CD8-positive, alpha-beta memory T cell (primary cell): Measurements from ENCODE around the gene MTRF1. TPM values are rescaled to one million over a fixed set of nuclear protein-coding genes. Genes with fewer than 3 reads are reported as not detected.

Source experiments
- CTCF ChIA-PET: fragments of 350-600 bp; sonication (Branson Sonifier 250); formaldehyde crosslinking; loops from one replicate; lab custom pipeline; 2021; ENCODE audit warnings: antibody characterized with exemption; lab: Charles Lee
- POLR2A ChIA-PET: fragments of 350-600 bp; sonication (Branson Sonifier 250); formaldehyde crosslinking; loops from one replicate; lab custom pipeline; 2021; ENCODE audit warnings: antibody characterized with exemption; lab: Charles Lee
- DNase-seq, 5 donors: peaks; one replicate each; pipeline versions ENCODE4 v3.0.0 to v3.0.0-alpha.2; 2020 to 2022; ENCODE audit warnings: mixed read lengths in 1 of 5
- H3K27ac ChIP-seq: one replicate; pipeline ENCODE4 v1.7.0; 2013; ENCODE audit warnings: low read depth, mild to moderate bottlenecking, low read length, moderate library complexity
- H3K27me3 ChIP-seq: 2 replicates; pipeline ENCODE4 v1.7.0; 2013; ENCODE audit warnings: low read length, mild to moderate bottlenecking; ENCODE audit not compliant: insufficient read depth, poor library complexity, severe bottlenecking
- H3K36me3 ChIP-seq: 2 replicates; pipeline ENCODE4 v1.7.0; 2013; ENCODE audit warnings: mild to moderate bottlenecking, low read length, moderate library complexity; ENCODE audit not compliant: insufficient read depth
- H3K4me1 ChIP-seq: 2 replicates; pipeline ENCODE4 v1.7.0; 2013; ENCODE audit warnings: mild to moderate bottlenecking, low read length, moderate library complexity; ENCODE audit not compliant: insufficient read depth
- H3K4me3 ChIP-seq: 2 replicates; pipeline ENCODE4 v1.7.0; 2013; ENCODE audit warnings: mild to moderate bottlenecking, low read length
- H3K9me3 ChIP-seq: 2 replicates; pipeline ENCODE4 v1.7.0; 2013; ENCODE audit warnings: mild to moderate bottlenecking, low read length
- H3K27ac Mint-ChIP-seq, 8 donors: one replicate each; pipeline ENCODE4 v1.8.0; 2020 to 2021; ENCODE audit warnings: mixed read lengths in 8 of 8, mild to moderate bottlenecking in 6 of 8, inconsistent platforms in 3 of 8, moderate library complexity in 3 of 8
- H3K27me3 Mint-ChIP-seq, 2 donors: one replicate each; pipeline ENCODE4 v1.8.0; 2020 to 2021; ENCODE audit warnings: mixed read lengths in 2 of 2, mild to moderate bottlenecking in 1 of 2, moderate library complexity in 1 of 2
- H3K36me3 Mint-ChIP-seq, 3 donors: one replicate each; pipeline ENCODE4 v1.8.0; 2020 to 2021; ENCODE audit warnings: mixed read lengths in 3 of 3, inconsistent platforms in 1 of 3, mild to moderate bottlenecking in 1 of 3
- H3K4me1 Mint-ChIP-seq, 3 donors: one replicate each; pipeline ENCODE4 v1.8.0; 2020 to 2021; ENCODE audit warnings: mixed read lengths in 3 of 3, inconsistent platforms in 1 of 3, mild to moderate bottlenecking in 1 of 3
- H3K4me3 Mint-ChIP-seq, 7 donors: one replicate each; pipeline ENCODE4 v1.8.0; 2020 to 2021; ENCODE audit warnings: mixed read lengths in 7 of 7, mild to moderate bottlenecking in 6 of 7, moderate library complexity in 4 of 7, inconsistent platforms in 2 of 7
- H3K9me3 Mint-ChIP-seq, 5 donors: one replicate each; pipeline ENCODE4 v1.8.0; 2020 to 2022; ENCODE audit warnings: mixed read lengths in 5 of 5, mild to moderate bottlenecking in 3 of 5, moderate library complexity in 2 of 5, inconsistent platforms in 1 of 5
- polyA plus RNA-seq: library from polyadenylated mRNA; unstranded; fragments of 300-500 nt; fragmentation: Illumina TruSeq; gene quantifications from one replicate; pipeline ENCODE4 v1.2.3, GENCODE V29; 2021
- total RNA-seq, 2 experiments: library from RNA; stranded (reverse); gene quantifications; one replicate each; pipeline ENCODE4 v1.2.3, GENCODE V29; 2021

Gene MTRF1
- total and polyA plus RNA-seq, 3 experiments from 2014 or later: 11.5 to 18.8 (median 17.3) TPM

GRCh38 chr13:41254902-41255301 lies 8.5 kb downstream of the MTRF1 start:
- Histone ChIP-seq H3K36me3 (peaks cover under 1% of the 10 kb centered on the region), H3K27ac (no peak overlapping the region), H3K4me3 (no peak overlapping the region), H3K9me3 (no peaks in the 10 kb centered on the region), H3K27me3 (no peaks in the 10 kb centered on the region), H3K4me1 (peaks cover 3% of the 10 kb centered on the region)
- H3K27ac Mint-ChIP-seq: no peak overlapping the region
- CTCF ChIA-PET: interaction anchor here (0.7 kb wide), 1 partner anchor 11 kb away, joined by 3 read pairs; no protein-coding TSS in a partner anchor
- H3K4me3 Mint-ChIP-seq: no peak overlapping the region
- no peaks in the 10 kb centered on the region for H3K27me3 Mint-ChIP-seq
- H3K9me3 Mint-ChIP-seq: no peaks in the 10 kb centered on the region
- H3K4me1 Mint-ChIP-seq: peaks cover 14 to 24% (median 21%) of the 10 kb centered on the region in 3 donors
- no peak for DNase-seq
- POLR2A ChIA-PET: interaction anchor here (0.6 kb wide), 1 partner anchor 857 kb away, joined by 4 read pairs; no protein-coding TSS in a partner anchor
- peaks cover 33 to 71% (median 43%) of the 10 kb centered on the region in 3 donors for H3K36me3 Mint-ChIP-seq

DNA sequence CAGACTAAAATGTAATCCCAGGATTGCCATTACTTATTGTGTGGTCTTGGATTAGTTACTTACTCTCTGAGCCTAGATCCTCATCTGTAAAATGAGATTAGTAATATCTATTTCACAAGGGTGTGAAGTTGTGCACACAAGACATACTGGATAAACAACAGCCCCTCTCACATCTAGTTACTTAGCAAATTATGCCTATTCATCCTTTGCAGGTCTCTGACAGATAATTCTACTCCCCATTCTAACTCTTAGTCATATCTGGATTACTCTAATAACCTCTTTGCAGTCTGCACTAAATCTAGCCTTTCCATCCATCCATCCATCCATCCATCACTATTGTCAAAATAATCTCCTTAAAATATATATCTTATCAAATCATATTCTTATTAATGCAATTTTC lies 12.4 kb downstream of the MTRF1 start:
- Mint-ChIP-seq H3K27me3 (no peaks in the 10 kb centered on the region), H3K27ac (no peak overlapping the region), H3K36me3 (peaks cover 22 to 64% (median 32%) of the 10 kb centered on the region in 3 donors), H3K9me3 (no peaks in the 10 kb centered on the region), H3K4me1 (peaks cover 0 to 2% (median 2%) of the 10 kb centered on the region in 3 donors), H3K4me3 (no peak overlapping the region)
- Histone ChIP-seq H3K4me3 (no peak overlapping the region), H3K27me3 (no peaks in the 10 kb centered on the region), H3K4me1 (no peaks in the 10 kb centered on the region), H3K36me3 (no peaks in the 10 kb centered on the region), H3K27ac (no peak overlapping the region), H3K9me3 (no peaks in the 10 kb centered on the region)
- DNase-seq: no peak
- ChIA-PET CTCF (interaction anchor here (0.8 kb wide), 1 partner anchor 13 kb away, joined by 3 read pairs; no protein-coding TSS in a partner anchor), POLR2A (no interaction called here)

GRCh38 chr13:41246969-41247680 lies 16.3 kb downstream of the MTRF1 start:
- CTCF ChIA-PET: no interaction called here
- Mint-ChIP-seq H3K4me3 (no peak overlapping the region), H3K27ac (no peak overlapping the region), H3K36me3 (peaks cover 15 to 37% (median 17%) of the 10 kb centered on the region in 3 donors), H3K4me1 (no peaks in the 10 kb centered on the region), H3K27me3 (no peaks in the 10 kb centered on the region), H3K9me3 (no peaks in the 10 kb centered on the region)
- Histone ChIP-seq H3K4me3 (no peak overlapping the region), H3K27me3 (no peaks in the 10 kb centered on the region), H3K27ac (no peak overlapping the region), H3K9me3 (no peaks in the 10 kb centered on the region), H3K4me1 (no peaks in the 10 kb centered on the region), H3K36me3 (no peaks in the 10 kb centered on the region)
- POLR2A ChIA-PET: no interaction called here
- DNase-seq: no peak

- ChIA-PET CTCF (interaction anchor here (0.8 kb wide), 1 partner anchor 8 kb away, joined by 3 read pairs; no protein-coding TSS in a partner anchor), POLR2A (no interaction called here)
- no peaks in the 10 kb centered on the region for H3K36me3 ChIP-seq
- H3K27me3 ChIP-seq: no peaks in the 10 kb centered on the region
- no peaks in the 10 kb centered on the region for H3K9me3 Mint-ChIP-seq
- no peaks in the 10 kb centered on the region for H3K9me3 ChIP-seq
- no peaks in the 10 kb centered on the region for H3K27me3 Mint-ChIP-seq
- no peak overlapping the region for H3K27ac Mint-ChIP-seq
- H3K4me3 Mint-ChIP-seq: no peak overlapping the region
- no peaks in the 10 kb centered on the region for H3K4me1 Mint-ChIP-seq
- no peaks in the 10 kb centered on the region for H3K4me1 ChIP-seq
- no peak for DNase-seq
- H3K27ac ChIP-seq: no peak overlapping the region
- H3K36me3 Mint-ChIP-seq: peaks cover 0 to 31% (median 6%) of the 10 kb centered on the region in 3 donors
- no peak overlapping the region for H3K4me3 ChIP-seq
Measured at GRCh38 chr13:41244556-41244955, 18.8 kb downstream of the MTRF1 start.

GRCh38 chr13:41241626-41242025 lies 21.8 kb downstream of the MTRF1 start:
- no peaks in the 10 kb centered on the region for H3K4me1 Mint-ChIP-seq
- Histone ChIP-seq H3K4me1 (no peaks in the 10 kb centered on the region), H3K36me3 (no peaks in the 10 kb centered on the region), H3K4me3 (no peak overlapping the region), H3K27ac (no peak overlapping the region), H3K9me3 (no peaks in the 10 kb centered on the region), H3K27me3 (no peaks in the 10 kb centered on the region)
- POLR2A ChIA-PET: no interaction called here
- peaks cover 0 to 30% (median 15%) of the 10 kb centered on the region in 3 donors for H3K36me3 Mint-ChIP-seq
- CTCF ChIA-PET: no interaction called here
- H3K27ac Mint-ChIP-seq: no peak overlapping the region
- no peak overlapping the region for H3K4me3 Mint-ChIP-seq
- H3K27me3 Mint-ChIP-seq: no peaks in the 10 kb centered on the region
- DNase-seq: no peak
- no peaks in the 10 kb centered on the region for H3K9me3 Mint-ChIP-seq

DNA sequence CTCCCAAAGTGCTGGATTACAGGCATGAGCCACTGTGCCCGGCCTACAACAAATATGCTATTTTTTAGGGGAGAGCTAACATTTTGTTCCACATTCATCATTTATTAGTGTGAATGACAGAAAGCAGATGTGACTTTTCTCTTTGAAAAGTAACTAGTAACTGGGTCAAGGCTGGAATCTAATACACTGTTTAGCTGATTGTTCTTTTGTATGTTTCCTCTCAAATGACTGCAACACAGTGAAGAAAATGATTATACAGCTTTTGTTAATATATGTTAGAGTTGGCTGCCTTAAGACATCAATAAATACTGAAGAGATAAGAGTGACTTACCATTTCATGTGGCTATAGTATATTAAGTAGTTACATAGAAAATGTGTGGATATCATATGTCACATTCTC lies 27.0 kb downstream of the MTRF1 start:
- Mint-ChIP-seq H3K4me3 (no peak overlapping the region), H3K9me3 (no peaks in the 10 kb centered on the region), H3K27me3 (no peaks in the 10 kb centered on the region), H3K27ac (no peak overlapping the region), H3K4me1 (peaks cover 0 to 10% (median 8%) of the 10 kb centered on the region in 3 donors), H3K36me3 (peaks cover 7 to 65% (median 27%) of the 10 kb centered on the region in 3 donors)
- ChIA-PET POLR2A (no interaction called here), CTCF (interaction anchor here (0.7 kb wide), 1 partner anchor 8 kb away, joined by 3 read pairs; no protein-coding TSS in a partner anchor)
- H3K4me3 ChIP-seq: no peak overlapping the region
- H3K9me3 ChIP-seq: no peaks in the 10 kb centered on the region
- peaks cover 2% of the 10 kb centered on the region for H3K36me3 ChIP-seq
- no peak overlapping the region for H3K27ac ChIP-seq
- no peak for DNase-seq
- H3K4me1 ChIP-seq: no peaks in the 10 kb centered on the region
- no peaks in the 10 kb centered on the region for H3K27me3 ChIP-seq

GRCh38 chr13:41232578-41233480 lies 30.5 kb downstream of the MTRF1 start:
- POLR2A ChIA-PET: interaction anchor here (0.5 kb wide), 1 partner anchor 34 kb away, joined by 5 read pairs; no protein-coding TSS in a partner anchor
- peaks cover 11 to 54% (median 20%) of the 10 kb centered on the region in 3 donors for H3K36me3 Mint-ChIP-seq

More at GRCh38 chr13:41232578-41233480, 30.5 kb downstream of the MTRF1 start:
- CTCF ChIA-PET: interaction anchor here (1.2 to 2.2 kb wide), 2 partner anchors 10 to 420 kb away, joined by 3 to 6 read pairs; no protein-coding TSS in a partner anchor
- H3K4me3 Mint-ChIP-seq: no peak overlapping the region
- Histone ChIP-seq H3K4me1 (no peaks in the 10 kb centered on the region), H3K27me3 (no peaks in the 10 kb centered on the region), H3K9me3 (no peaks in the 10 kb centered on the region), H3K27ac (no peak overlapping the region), H3K4me3 (no peak overlapping the region), H3K36me3 (peaks cover 9% of the 10 kb centered on the region)
- peaks cover 0 to 13% (median 8%) of the 10 kb centered on the region in 3 donors for H3K4me1 Mint-ChIP-seq
- no peaks in the 10 kb centered on the region for H3K27me3 Mint-ChIP-seq
- no peak for DNase-seq
- peak overlapping the region in 3 of 8 donors; percentile 4 to 36 (median 28) for H3K27ac Mint-ChIP-seq
- no peaks in the 10 kb centered on the region for H3K9me3 Mint-ChIP-seq
